Astrocyte (in vitro differentiated cells and primary cell): ENCODE data around the gene P2RX4.
"Not testable (repeated sequence)": the region's sequence is repeated elsewhere in the genome, so short reads cannot be mapped to it uniquely, and the experiment has no call there.

Experiments
- EZH2 ChIP-seq: IDR thresholded peaks from 2 replicates; pipeline ENCODE4 v1.6.1; 2012; ENCODE audit warnings: mild to moderate bottlenecking, low read length, inconsistent platforms; ENCODE audit not compliant: insufficient read depth
- TF ChIP-seq, protein P1 (sequence below): IDR thresholded peaks from 2 replicates; pipeline ENCODE4 v1.5.1; 2011; ENCODE audit warnings: low read depth, mild to moderate bottlenecking, inconsistent platforms, low read length, moderate library complexity; ENCODE audit not compliant: insufficient read depth

DNA sequence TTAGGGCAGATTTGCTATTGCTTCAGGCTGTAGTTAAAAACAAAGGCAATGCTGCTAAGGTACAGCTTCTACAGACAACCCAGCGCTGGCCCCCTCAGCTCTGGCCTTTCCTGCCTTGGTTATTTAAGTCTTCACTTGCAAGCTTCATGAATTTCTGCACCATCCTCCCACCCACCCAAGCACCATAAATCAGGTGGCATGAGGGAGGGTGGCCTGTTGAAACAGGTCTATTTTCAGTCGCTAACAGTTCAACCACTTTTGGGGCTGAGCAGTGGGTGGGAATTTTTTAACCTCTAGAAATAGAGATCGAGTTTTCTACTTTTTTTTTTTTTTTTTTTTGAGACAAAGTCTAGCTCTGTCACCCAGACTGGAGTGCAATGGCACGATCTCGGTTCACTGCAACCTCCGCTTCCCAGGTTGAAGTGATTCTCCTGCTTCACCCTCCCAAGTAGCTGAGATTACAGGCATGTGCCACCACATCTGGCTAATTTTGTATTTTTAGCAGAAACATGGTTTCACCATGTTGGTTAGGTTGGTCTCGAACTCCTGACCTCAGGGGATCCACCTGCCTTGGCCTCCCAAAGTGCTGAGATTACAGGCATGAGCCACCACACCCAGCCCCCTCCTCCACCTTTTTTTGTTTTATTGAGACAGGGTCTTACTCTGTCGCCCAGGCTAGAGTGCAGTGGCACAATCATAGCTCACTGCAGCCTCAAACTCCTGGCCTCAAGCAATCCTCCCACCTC is 47.9 kb downstream of the P2RX4 start:
- TF ChIP-seq, protein P1, sequence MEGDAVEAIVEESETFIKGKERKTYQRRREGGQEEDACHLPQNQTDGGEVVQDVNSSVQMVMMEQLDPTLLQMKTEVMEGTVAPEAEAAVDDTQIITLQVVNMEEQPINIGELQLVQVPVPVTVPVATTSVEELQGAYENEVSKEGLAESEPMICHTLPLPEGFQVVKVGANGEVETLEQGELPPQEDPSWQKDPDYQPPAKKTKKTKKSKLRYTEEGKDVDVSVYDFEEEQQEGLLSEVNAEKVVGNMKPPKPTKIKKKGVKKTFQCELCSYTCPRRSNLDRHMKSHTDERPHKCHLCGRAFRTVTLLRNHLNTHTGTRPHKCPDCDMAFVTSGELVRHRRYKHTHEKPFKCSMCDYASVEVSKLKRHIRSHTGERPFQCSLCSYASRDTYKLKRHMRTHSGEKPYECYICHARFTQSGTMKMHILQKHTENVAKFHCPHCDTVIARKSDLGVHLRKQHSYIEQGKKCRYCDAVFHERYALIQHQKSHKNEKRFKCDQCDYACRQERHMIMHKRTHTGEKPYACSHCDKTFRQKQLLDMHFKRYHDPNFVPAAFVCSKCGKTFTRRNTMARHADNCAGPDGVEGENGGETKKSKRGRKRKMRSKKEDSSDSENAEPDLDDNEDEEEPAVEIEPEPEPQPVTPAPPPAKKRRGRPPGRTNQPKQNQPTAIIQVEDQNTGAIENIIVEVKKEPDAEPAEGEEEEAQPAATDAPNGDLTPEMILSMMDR = not testable (repeated sequence)
- not testable (repeated sequence) for TF ChIP-seq EZH2
